ENCODE measurements around the gene FSTL3.
"Not testable (repeated sequence)": the region's sequence is repeated elsewhere in the genome, so short reads cannot be mapped to it uniquely, and the experiment has no call there.

Gene FSTL3

DNA sequence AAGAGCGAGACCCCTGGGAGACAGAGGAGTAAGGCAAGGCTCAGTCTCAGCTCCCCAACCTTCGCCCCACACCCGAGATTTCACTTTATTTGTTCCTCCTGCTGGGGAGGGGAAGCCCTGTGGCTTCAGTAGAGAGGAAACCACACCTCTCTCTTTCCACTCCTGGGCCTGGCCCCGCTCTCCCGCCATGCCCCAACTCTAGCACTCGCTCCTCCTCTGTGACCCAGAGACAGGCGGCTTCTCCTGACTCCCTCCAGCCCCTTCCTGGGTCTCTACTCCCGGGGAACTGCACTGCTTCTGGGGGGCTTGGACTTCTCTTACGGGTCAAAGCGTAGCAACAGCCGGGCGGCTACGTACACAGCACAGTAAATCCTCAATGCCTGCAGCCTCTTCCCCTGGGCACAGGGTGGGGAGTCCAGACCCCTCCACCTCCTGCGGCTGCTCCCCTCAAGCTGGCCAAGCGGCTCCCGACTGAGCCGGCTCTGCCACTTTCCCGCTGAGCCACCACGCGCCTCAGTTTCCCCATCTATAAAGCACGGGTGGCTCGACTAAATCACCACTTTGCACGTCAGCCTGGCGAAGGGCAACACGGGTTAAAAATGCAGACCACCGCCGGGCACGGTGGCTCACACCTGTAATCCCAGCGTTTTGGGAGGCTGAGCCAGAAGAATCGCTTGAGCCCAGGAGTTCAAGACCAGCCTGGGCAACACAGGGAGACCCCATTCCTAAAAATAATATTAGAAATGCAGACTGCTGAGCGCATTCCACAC lies 14.6 kb upstream of the FSTL3 start:
- peak; percentile 36 to 49 for DNase-seq (ENCODE audit: low read depth in 2 of 2)

- DNase-seq (ENCODE audit: low read depth in 2 of 2): peak; percentile 58 to 69
These were observed 13.8 kb upstream of the FSTL3 start for GRCh38 chr19:662207-662961.

DNA sequence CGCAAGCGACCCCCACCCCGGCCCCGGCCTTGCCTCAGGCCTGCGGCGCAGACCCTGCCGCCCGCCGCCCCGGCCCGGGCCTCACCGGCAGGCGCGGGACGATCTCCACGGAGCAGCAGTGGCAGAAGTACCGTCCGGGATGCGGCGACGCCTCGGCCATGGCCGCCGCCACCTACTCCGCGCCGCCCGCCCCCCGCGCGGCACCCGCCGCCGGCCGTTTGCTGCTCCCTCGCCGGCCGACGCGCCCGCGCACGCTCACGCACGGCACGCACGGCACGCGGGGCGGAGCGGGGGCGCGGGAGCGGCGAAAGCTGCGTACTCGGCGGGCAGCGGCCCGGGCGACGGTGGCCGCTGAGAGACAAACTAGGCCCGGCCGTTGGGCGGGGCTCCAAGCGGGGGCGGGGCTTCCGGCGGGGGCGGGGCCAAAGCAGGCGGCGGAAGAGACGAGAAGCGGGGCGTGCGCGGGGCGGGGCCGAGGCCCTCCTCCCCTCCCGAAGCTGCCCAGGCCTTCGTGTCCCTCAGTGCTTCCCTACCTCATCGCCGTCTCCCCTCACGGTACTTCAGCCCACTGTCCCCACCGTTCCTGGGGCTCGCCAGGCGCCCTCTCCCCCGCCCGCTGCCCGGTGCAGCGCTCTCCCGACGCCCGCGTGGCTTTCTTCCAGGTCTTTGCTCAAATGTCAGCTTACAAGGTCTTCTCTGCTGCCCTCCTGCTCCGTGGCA lies 13.1 kb upstream of the FSTL3 start, which contains the start of gene RNF126:
TSS of gene RNF126 (minus strand) at position 253 of the 720 bp plus-strand sequence. CDS start at position 160, 93 bp downstream.
- DNase-seq (ENCODE audit: low read depth in 2 of 2): peak; percentile 85 to 93

- no peak for DNase-seq (ENCODE audit: low read depth in 2 of 2)
These were observed 12.5 kb upstream of the FSTL3 start for GRCh38 chr19:663682-664117.

GRCh38 chr19:664913-665443 lies 11.2 kb upstream of the FSTL3 start:
- peak; percentile 45 to 57 for DNase-seq (ENCODE audit: low read depth in 2 of 2)

- DNase-seq (ENCODE audit: low read depth in 2 of 2): not testable (repeated sequence)
These were observed 9.1 kb upstream of the FSTL3 start for GRCh38 chr19:666985-667573.

GRCh38 chr19:668675-669434 lies 7.3 kb upstream of the FSTL3 start:
- DNase-seq (ENCODE audit: low read depth in 2 of 2): not testable (repeated sequence)

GRCh38 chr19:670609-671075 lies 5.5 kb upstream of the FSTL3 start:
- DNase-seq (ENCODE audit: low read depth in 2 of 2): no peak

DNA sequence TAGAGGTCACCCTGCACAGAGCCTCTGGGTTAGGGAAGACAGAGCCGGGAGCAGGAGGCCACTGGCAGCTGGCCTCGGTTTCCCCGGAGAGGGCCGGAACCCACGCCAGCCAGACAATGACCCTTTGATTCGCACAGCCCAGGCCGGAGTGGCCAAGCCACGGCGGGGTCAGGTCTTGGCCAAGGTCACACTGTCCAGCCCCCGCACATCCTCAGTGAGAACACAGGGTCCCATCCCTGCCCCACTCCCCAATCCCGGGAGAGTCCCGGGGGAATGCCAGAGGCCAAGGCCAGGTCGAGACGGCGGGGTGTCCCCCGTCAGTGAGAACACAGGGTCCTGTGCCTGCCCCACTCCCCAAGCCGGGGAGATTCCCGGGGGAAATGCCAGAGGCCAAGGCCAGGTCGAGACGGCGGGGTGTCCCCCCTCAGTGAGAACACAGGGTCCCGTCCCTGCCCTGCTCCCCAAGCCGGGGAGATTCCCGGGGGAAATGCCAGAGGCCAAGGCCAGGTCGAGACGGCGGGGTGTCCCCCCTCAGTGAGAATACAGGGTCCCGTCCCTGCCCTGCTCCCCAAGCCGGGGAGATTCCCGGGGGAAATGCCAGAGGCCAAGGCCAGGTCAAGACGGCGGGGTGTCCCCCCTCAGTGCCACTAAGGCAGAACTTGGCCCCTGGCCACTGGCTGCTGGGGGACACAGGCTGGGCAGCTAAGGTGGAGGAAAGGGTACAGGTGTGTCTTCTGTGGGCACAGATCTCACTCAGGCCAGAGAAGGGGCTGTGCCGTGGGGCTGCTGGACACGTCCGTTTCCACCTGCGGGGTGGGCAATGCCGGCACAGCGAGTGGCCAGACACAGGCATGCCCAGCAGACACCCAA lies 1.7 kb upstream of the FSTL3 start:
- no peak for DNase-seq (ENCODE audit: low read depth in 2 of 2)

DNA sequence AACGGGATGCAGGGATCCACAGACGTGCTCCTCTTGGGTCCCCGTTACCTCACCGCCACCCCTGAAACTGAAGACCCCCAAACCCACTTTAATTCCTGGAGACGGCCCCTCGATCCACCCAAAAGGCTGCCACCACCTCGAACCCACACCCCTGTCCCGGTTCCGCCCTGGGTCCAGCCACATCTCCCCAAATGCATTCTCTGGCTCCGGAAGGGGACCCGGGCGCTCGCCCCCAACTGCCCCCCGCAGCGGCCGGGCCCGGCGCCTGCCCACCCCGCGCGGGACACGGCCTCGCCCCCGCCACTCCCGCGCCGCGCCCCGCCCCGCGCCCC lies 219 bp upstream of the FSTL3 start:
- DNase-seq (ENCODE audit: low read depth in 2 of 2): no peak

DNA sequence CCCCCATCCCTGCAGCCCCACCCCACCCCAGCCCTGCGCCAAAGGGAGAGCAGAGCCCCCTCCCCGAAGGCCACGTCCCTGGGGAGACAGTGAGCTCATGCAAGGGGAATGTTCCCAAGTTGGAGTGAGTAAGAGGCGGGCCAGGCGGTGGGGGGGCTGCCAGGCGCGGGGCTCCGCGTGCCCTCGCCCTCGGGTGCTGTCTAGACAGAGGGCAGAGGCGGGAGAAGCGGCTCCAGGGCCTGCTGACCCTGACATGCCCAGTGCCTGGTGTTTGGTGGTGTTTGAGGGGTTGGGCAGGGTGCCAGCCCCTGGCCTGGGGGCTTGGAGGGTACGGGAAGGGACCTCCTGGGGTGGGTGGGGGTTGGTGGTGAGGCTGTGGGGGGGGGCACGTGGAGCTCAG lies 1.0 kb downstream of the FSTL3 start:
- DNase-seq (ENCODE audit: low read depth in 2 of 2): no peak

GRCh38 chr19:677601-678436 lies 1.6 kb downstream of the FSTL3 start:
- no peak for DNase-seq (ENCODE audit: low read depth in 2 of 2)

GRCh38 chr19:678791-679388 lies 2.7 kb downstream of the FSTL3 start:
- no peak for DNase-seq (ENCODE audit: low read depth in 2 of 2)

GRCh38 chr19:679418-680286 lies 3.5 kb downstream of the FSTL3 start:
- DNase-seq (ENCODE audit: low read depth in 2 of 2): no peak

- DNase-seq (ENCODE audit: low read depth in 2 of 2): peak; percentile 99
These were observed 4.3 kb downstream of the FSTL3 start for GRCh38 chr19:680287-681028.

- no peak for DNase-seq (ENCODE audit: low read depth in 2 of 2)
These were observed 5.1 kb downstream of the FSTL3 start for GRCh38 chr19:681029-682019.
